Prostate gland (tissue), 2 donors: ENCODE measurements around the gene ALOX12B. TPM values are rescaled to one million over a fixed set of nuclear protein-coding genes. Genes with fewer than 3 reads are reported as not detected.

Experiments used
- microRNA-seq: library from miRNA; unstranded; fragments of <30 nt; microRNA quantifications from one replicate; pipeline ENCODE4, GENCODE V29; 2016
- small RNA-seq, 2 donors: library from RNA; depleted of rRNA; stranded (forward); fragments of <200 nt; gene quantifications; one replicate each; pipeline ENCODE3, GENCODE V24; 2016
- total RNA-seq, 2 donors: library from RNA; depleted of rRNA; stranded (reverse); fragments of >200 nt; gene quantifications; one replicate each; pipeline ENCODE4 v1.1.0, GENCODE V29; 2016

The ALOX12B gene
- total RNA-seq, 2 donors from 2014 or later: 0.18 to 0.40 TPM

Small RNAs within 50 kb of the gene (microRNA-seq; reads per million reads assigned to microRNA genes)
- gene MIR4314: not detected

Small RNAs within 50 kb of the gene (small RNA-seq; reads per million reads assigned to genes)
- 0 reads per million in 2 donors for gene MIR4314

Other genes starting within 250 kb of the ALOX12B start
- 10 to 100 TPM; 11.1 to 15.7 TPM for gene TMEM88, start 232.7 kb downstream of the ALOX12B start, total RNA-seq
- gene NAA38, start 230.2 kb downstream of the ALOX12B start, total RNA-seq: 100 to 1,000 TPM in 1 of 2 donors, 10 to 100 TPM in 1; 74.6 to 163 TPM
- gene CYB5D1, start 229.7 kb downstream of the ALOX12B start, total RNA-seq: 10 to 100 TPM in 1 of 2 donors, 1 to 10 TPM in 1; 5.7 to 20.8 TPM
- 100 to 1,000 TPM; 166 to 196 TPM for gene CHD3, start 198.9 kb downstream of the ALOX12B start, total RNA-seq
- 10 to 100 TPM in 1 of 2 donors, 1 to 10 TPM in 1; 7.8 to 32.4 TPM for gene RNF227, start 171.4 kb downstream of the ALOX12B start, total RNA-seq
- gene KCNAB3, start 157.9 kb downstream of the ALOX12B start, total RNA-seq: 1 to 10 TPM; 1.2 to 4.5 TPM
- 10 to 100 TPM; 57.9 to 70.9 TPM for gene TRAPPC1, start 155.8 kb downstream of the ALOX12B start, total RNA-seq
- 10 to 100 TPM; 25.2 to 42.0 TPM for gene CNTROB, start 155.5 kb downstream of the ALOX12B start, total RNA-seq
- 1 to 10 TPM in 1 of 2 donors, not detected in 1; 1.8 TPM for gene GUCY2D, start 85.1 kb downstream of the ALOX12B start, total RNA-seq
- 100 to 1,000 TPM in 1 of 2 donors, 10 to 100 TPM in 1; 52.1 to 108 TPM for gene ALOX15B, start 48.7 kb downstream of the ALOX12B start, total RNA-seq
- 1 to 10 TPM in 1 of 2 donors, not detected in 1; 2.4 TPM for gene ALOXE3, start 30.8 kb upstream of the ALOX12B start, total RNA-seq
- under 1 TPM in 1 of 2 donors, not detected in 1; 0.34 TPM for gene HES7, start 36.4 kb upstream of the ALOX12B start, total RNA-seq
- 100 to 1,000 TPM; 119 to 142 TPM for gene PER1, start 64.7 kb upstream of the ALOX12B start, total RNA-seq
- gene VAMP2, start 75.2 kb upstream of the ALOX12B start, total RNA-seq: 10 to 100 TPM; 34.2 to 65.2 TPM
- gene TMEM107, start 88.7 kb upstream of the ALOX12B start, total RNA-seq: 10 to 100 TPM in 1 of 2 donors, 1 to 10 TPM in 1; 8.6 to 13.9 TPM
- gene BORCS6, start 102.5 kb upstream of the ALOX12B start, total RNA-seq: 10 to 100 TPM in 1 of 2 donors, 1 to 10 TPM in 1; 9.6 to 19.1 TPM
- gene AURKB, start 122.9 kb upstream of the ALOX12B start, total RNA-seq: 1 to 10 TPM; 2.1 to 6.6 TPM
- 10 to 100 TPM; 20.1 to 31.7 TPM for gene CTC1, start 160.3 kb upstream of the ALOX12B start, total RNA-seq
- gene PFAS, start 161.6 kb upstream of the ALOX12B start, total RNA-seq: 10 to 100 TPM; 17.0 to 29.0 TPM
- gene RANGRF, start 201.0 kb upstream of the ALOX12B start, total RNA-seq: 10 to 100 TPM; 29.5 to 30.1 TPM
- 1 to 10 TPM; 4.5 to 5.2 TPM for gene SLC25A35, start 207.7 kb upstream of the ALOX12B start, total RNA-seq
- 1 to 10 TPM; 2.6 to 4.4 TPM for gene ARHGEF15, start 222.5 kb upstream of the ALOX12B start, total RNA-seq